Testis (tissue), 3 donors: ENCODE measurements around the gene AGBL1. TPM values are rescaled to one million over a fixed set of nuclear protein-coding genes. Genes with fewer than 3 reads are reported as not detected.
A peak's percentile ranks its signal among the peaks of the same experiment; 100 is the strongest.

Experiments
- DNase-seq: peaks from one replicate; pipeline ENCODE4 v3.0.0-alpha.2; 2019
- H3K27ac ChIP-seq, 2 donors: fragments of 200-600 bp; sonication (generic); one replicate each; pipeline ENCODE4 v1.5.1; 2019
- H3K27me3 ChIP-seq: fragments of 200-600 bp; sonication (generic); one replicate; pipeline ENCODE4 v1.5.1; 2019
- H3K36me3 ChIP-seq: fragments of 200-600 bp; sonication (generic); one replicate; pipeline ENCODE4 v1.5.1; 2017; ENCODE audit warnings: low read depth; ENCODE audit errors: missing control alignments
- H3K4me1 ChIP-seq: fragments of 200-600 bp; sonication (generic); one replicate; pipeline ENCODE4 v1.5.1; 2019
- H3K4me3 ChIP-seq, 2 donors: fragments of 200-600 bp; sonication (generic); one replicate each; pipeline ENCODE4 v1.5.1; 2017 to 2019
- H3K9me3 ChIP-seq: fragments of 200-600 bp; sonication (generic); one replicate; pipeline ENCODE4 v1.5.1; 2017
- CTCF ChIP-seq, 3 experiments: fragments of 450-650 bp in 2 of 3; fragments of 200-600 bp in 1 of 3; sonication (generic) in 1 of 3; IDR thresholded peaks; one replicate each; pipeline ENCODE4 v1.5.1; 2016 to 2019; ENCODE audit warnings: antibody characterized with exemption in 3 of 3, mild to moderate bottlenecking in 2 of 3, moderate library complexity in 1 of 3
- POLR2A ChIP-seq: fragments of 450-650 bp; IDR thresholded peaks from one replicate; pipeline ENCODE4 v1.6.1; 2017; ENCODE audit warnings: antibody characterized with exemption, mild to moderate bottlenecking, moderate library complexity
- WGBS, 2 donors: methylation state at CpG; one replicate each; pipeline ENCODE4 v1.1.5; 2018; 5-methylcytosine and 5-hydroxymethylcytosine counted together
- intact Hi-C: fragments of 100-400 bp; cut with DNase I; formaldehyde crosslinking; loops from one replicate; pipeline ENCODE4 v1.15.1; 2023; ENCODE audit warnings: low total_unique reads
- polyA plus RNA-seq: library from polyadenylated mRNA; stranded (reverse); fragments of 350-450 nt; fragmentation: Illumina TruSeq; extraction: RNeasy Lipid Tissue Mini Kit (QIAGEN cat#74804); gene quantifications from one replicate; pipeline ENCODE4 v1.2.3, GENCODE V29; 2014; ENCODE audit warnings: low read depth, low replicate concordance; ENCODE audit not compliant: insufficient read depth
- total RNA-seq, 2 donors: library from RNA; depleted of rRNA; stranded (reverse); fragments of >200 nt; gene quantifications; one replicate each; pipeline ENCODE4 v1.2.3, GENCODE V29; 2016

Gene AGBL1
- total and polyA plus RNA-seq, 3 donors from 2014 or later = 0.37 to 0.94 (median 0.70) TPM

- no peaks in the 10 kb centered on the region for H3K4me1 ChIP-seq
- H3K27ac ChIP-seq = no peak overlapping the region
- no peaks in the 10 kb centered on the region for H3K36me3 ChIP-seq
- DNase-seq = no peak
- no peaks in the 10 kb centered on the region for H3K9me3 ChIP-seq
- no peaks in the 10 kb centered on the region for H3K27me3 ChIP-seq
- no peak overlapping the region for H3K4me3 ChIP-seq
- TF ChIP-seq CTCF (IDR thresholded peaks at IDR 0.05) = no peak
- WGBS, 2 donors = 21 to 28% methylated on average over 3 of the region's 3 CpGs
- intact Hi-C loops = no loop called here
Observed at GRCh38 chr15:86573476-86573875, 493.8 kb downstream of the AGBL1 start.

GRCh38 chr15:86588413-86588812 lies 508.7 kb downstream of the AGBL1 start:
- Histone ChIP-seq H3K9me3 (no peaks in the 10 kb centered on the region), H3K36me3 (no peaks in the 10 kb centered on the region), H3K4me3 (no peak overlapping the region), H3K27me3 (no peaks in the 10 kb centered on the region), H3K4me1 (no peaks in the 10 kb centered on the region), H3K27ac (no peak overlapping the region)
- 67 to 68% methylated on average over 2 of the region's 2 CpGs for WGBS, 2 donors
- intact Hi-C loops = no loop called here
- no peak for DNase-seq
- TF ChIP-seq POLR2A (no peak), CTCF (IDR thresholded peaks at IDR 0.05) (no peak)

- Histone ChIP-seq H3K36me3 (no peaks in the 10 kb centered on the region), H3K4me3 (no peak overlapping the region), H3K27me3 (no peaks in the 10 kb centered on the region), H3K4me1 (no peaks in the 10 kb centered on the region), H3K27ac (no peak overlapping the region), H3K9me3 (no peaks in the 10 kb centered on the region)
- no peak for DNase-seq
- WGBS, 2 donors = 80 to 81% methylated on average over 1 of the region's 1 CpG
- no peak for TF ChIP-seq POLR2A
- no peak for TF ChIP-seq CTCF (IDR thresholded peaks at IDR 0.05)
- intact Hi-C loops = no loop called here
Observed at GRCh38 chr15:86590461-86590860, 510.8 kb downstream of the AGBL1 start.

- no peaks in the 10 kb centered on the region for H3K27me3 ChIP-seq
- DNase-seq = no peak
- WGBS, 2 donors = 86 to 94% methylated on average over 1 of the region's 1 CpG
- H3K4me3 ChIP-seq = no peak overlapping the region
- TF ChIP-seq POLR2A = no peak
- intact Hi-C loops = no loop called here
- H3K27ac ChIP-seq = no peak overlapping the region
- no peaks in the 10 kb centered on the region for H3K9me3 ChIP-seq
- H3K36me3 ChIP-seq = no peaks in the 10 kb centered on the region
- no peaks in the 10 kb centered on the region for H3K4me1 ChIP-seq
Observed at GRCh38 chr15:86591158-86591557, 511.5 kb downstream of the AGBL1 start.

GRCh38 chr15:86591994-86592735 lies 512.5 kb downstream of the AGBL1 start:
- whole genome bisulfite sequencing, 2 donors = 51 to 55% methylated on average over 9 of the region's 9 CpGs
- H3K36me3 ChIP-seq = no peaks in the 10 kb centered on the region
- TF ChIP-seq CTCF (IDR thresholded peaks at IDR 0.05) (no peak), POLR2A (no peak)
- H3K27me3 ChIP-seq = no peaks in the 10 kb centered on the region
- peak; percentile 29 for DNase-seq
- intact Hi-C loops = no loop called here
- no peaks in the 10 kb centered on the region for H3K9me3 ChIP-seq
- H3K4me3 ChIP-seq = no peak overlapping the region
- no peaks in the 10 kb centered on the region for H3K4me1 ChIP-seq
- no peak overlapping the region for H3K27ac ChIP-seq
